GM23338 (cell line): ENCODE results near the gene SYNDIG1L.

Source experiments
- CREB1 ChIP-seq: fragments of 250-450 bp; sonication (Bioruptor Pico); IDR thresholded peaks from 2 replicates; pipeline ENCODE4 v1.5.0; 2020; ENCODE audit warnings: low read depth, mild to moderate bottlenecking, moderate library complexity
- EZH2 ChIP-seq: fragments of 200-600 bp; sonication (generic); IDR thresholded peaks from one replicate; pipeline ENCODE4 v1.8.0; 2017; ENCODE audit warnings: antibody characterized with exemption, mild to moderate bottlenecking, low read depth; ENCODE audit not compliant: unreplicated experiment
- EZH2phosphoT487 ChIP-seq: fragments of 200-600 bp; sonication (generic); IDR thresholded peaks from one replicate; pipeline ENCODE4 v1.8.1; 2018; ENCODE audit warnings: antibody characterized with exemption; ENCODE audit not compliant: unreplicated experiment
- JUNB ChIP-seq: IDR thresholded peaks from one replicate; pipeline ENCODE4 v1.6.1; 2016; ENCODE audit warnings: antibody characterized with exemption; ENCODE audit not compliant: unreplicated experiment
- NANOG ChIP-seq: IDR thresholded peaks from 2 replicates; pipeline ENCODE4 v1.6.1; 2016; ENCODE audit warnings: antibody characterized with exemption, borderline replicate concordance
- POLR2AphosphoS5 ChIP-seq: IDR thresholded peaks from 2 replicates; pipeline ENCODE4 v1.6.1; 2016; ENCODE audit warnings: antibody characterized with exemption, low read depth
- TF ChIP-seq, protein P1 (sequence below): IDR thresholded peaks from one replicate; pipeline ENCODE4 v1.6.1; 2018; ENCODE audit warnings: antibody characterized with exemption; ENCODE audit not compliant: unreplicated experiment
- TF ChIP-seq, protein P2 (sequence below), 2 experiments: fragments of 200-600 bp in 1 of 2; sonication (generic) in 1 of 2; conservative IDR thresholded peaks; 2 replicates each; pipeline versions ENCODE4 v1.5.1 to v1.6.1; 2016 to 2017; ENCODE audit warnings: antibody characterized with exemption in 2 of 2, low read depth in 2 of 2, mild to moderate bottlenecking in 2 of 2, moderate library complexity in 1 of 2
- TF ChIP-seq, protein P3 (sequence below): IDR thresholded peaks from 2 replicates; pipeline ENCODE4 v1.6.1; 2016; ENCODE audit warnings: antibody characterized with exemption
- TF ChIP-seq, protein P4 (sequence below): fragments of 250-450 bp; sonication (Bioruptor Pico); IDR thresholded peaks from 2 replicates; pipeline ENCODE4 v1.5.0; 2020; ENCODE audit warnings: mild to moderate bottlenecking, moderate library complexity

DNA sequence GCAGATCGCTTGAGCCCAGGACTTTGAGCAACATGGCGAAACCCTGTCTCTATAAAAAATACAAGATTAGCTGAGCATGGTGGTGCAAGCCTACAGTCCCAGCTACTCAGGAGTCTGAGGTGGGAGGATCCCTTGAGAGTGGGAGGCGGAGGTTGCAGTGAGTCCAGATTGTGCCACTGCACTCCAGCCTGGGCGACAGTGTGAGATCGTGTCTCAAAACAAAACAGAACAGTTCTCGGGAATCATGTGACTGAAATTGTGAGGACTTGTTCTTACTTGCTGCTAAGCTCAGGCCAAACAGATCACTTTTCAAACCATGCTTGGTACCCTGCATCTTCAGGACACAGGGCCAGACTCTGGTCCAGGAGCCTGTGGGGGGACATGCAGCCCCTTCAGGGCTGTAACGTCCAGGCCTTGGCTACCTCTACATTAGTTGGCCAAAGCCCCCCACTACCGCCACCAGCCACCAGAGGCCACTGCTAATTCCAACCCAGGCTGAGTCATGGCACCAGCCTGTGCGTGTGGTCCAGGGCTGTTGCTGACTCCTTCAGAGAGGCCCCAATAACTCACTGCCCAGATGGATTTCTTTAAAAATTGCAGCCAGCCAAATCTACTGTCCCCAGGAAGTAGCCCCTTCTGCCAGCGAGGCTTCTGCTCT lies 33.4 kb upstream of the SYNDIG1L start:
- TF ChIP-seq, protein P1, sequence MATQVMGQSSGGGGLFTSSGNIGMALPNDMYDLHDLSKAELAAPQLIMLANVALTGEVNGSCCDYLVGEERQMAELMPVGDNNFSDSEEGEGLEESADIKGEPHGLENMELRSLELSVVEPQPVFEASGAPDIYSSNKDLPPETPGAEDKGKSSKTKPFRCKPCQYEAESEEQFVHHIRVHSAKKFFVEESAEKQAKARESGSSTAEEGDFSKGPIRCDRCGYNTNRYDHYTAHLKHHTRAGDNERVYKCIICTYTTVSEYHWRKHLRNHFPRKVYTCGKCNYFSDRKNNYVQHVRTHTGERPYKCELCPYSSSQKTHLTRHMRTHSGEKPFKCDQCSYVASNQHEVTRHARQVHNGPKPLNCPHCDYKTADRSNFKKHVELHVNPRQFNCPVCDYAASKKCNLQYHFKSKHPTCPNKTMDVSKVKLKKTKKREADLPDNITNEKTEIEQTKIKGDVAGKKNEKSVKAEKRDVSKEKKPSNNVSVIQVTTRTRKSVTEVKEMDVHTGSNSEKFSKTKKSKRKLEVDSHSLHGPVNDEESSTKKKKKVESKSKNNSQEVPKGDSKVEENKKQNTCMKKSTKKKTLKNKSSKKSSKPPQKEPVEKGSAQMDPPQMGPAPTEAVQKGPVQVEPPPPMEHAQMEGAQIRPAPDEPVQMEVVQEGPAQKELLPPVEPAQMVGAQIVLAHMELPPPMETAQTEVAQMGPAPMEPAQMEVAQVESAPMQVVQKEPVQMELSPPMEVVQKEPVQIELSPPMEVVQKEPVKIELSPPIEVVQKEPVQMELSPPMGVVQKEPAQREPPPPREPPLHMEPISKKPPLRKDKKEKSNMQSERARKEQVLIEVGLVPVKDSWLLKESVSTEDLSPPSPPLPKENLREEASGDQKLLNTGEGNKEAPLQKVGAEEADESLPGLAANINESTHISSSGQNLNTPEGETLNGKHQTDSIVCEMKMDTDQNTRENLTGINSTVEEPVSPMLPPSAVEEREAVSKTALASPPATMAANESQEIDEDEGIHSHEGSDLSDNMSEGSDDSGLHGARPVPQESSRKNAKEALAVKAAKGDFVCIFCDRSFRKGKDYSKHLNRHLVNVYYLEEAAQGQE = no peak
- TF ChIP-seq CREB1 (no peak), EZH2 (no peak), POLR2AphosphoS5 (no peak), EZH2phosphoT487 (no peak), JUNB (no peak), NANOG (no peak)
- TF ChIP-seq, protein P2, sequence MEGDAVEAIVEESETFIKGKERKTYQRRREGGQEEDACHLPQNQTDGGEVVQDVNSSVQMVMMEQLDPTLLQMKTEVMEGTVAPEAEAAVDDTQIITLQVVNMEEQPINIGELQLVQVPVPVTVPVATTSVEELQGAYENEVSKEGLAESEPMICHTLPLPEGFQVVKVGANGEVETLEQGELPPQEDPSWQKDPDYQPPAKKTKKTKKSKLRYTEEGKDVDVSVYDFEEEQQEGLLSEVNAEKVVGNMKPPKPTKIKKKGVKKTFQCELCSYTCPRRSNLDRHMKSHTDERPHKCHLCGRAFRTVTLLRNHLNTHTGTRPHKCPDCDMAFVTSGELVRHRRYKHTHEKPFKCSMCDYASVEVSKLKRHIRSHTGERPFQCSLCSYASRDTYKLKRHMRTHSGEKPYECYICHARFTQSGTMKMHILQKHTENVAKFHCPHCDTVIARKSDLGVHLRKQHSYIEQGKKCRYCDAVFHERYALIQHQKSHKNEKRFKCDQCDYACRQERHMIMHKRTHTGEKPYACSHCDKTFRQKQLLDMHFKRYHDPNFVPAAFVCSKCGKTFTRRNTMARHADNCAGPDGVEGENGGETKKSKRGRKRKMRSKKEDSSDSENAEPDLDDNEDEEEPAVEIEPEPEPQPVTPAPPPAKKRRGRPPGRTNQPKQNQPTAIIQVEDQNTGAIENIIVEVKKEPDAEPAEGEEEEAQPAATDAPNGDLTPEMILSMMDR (conservative IDR thresholded peaks at IDR 0.05; ENCODE audit: low read depth in 2 of 2) = peak; percentile 66 to 78
- TF ChIP-seq, protein P3, sequence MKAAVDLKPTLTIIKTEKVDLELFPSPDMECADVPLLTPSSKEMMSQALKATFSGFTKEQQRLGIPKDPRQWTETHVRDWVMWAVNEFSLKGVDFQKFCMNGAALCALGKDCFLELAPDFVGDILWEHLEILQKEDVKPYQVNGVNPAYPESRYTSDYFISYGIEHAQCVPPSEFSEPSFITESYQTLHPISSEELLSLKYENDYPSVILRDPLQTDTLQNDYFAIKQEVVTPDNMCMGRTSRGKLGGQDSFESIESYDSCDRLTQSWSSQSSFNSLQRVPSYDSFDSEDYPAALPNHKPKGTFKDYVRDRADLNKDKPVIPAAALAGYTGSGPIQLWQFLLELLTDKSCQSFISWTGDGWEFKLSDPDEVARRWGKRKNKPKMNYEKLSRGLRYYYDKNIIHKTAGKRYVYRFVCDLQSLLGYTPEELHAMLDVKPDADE = no peak
- TF ChIP-seq, protein P4, sequence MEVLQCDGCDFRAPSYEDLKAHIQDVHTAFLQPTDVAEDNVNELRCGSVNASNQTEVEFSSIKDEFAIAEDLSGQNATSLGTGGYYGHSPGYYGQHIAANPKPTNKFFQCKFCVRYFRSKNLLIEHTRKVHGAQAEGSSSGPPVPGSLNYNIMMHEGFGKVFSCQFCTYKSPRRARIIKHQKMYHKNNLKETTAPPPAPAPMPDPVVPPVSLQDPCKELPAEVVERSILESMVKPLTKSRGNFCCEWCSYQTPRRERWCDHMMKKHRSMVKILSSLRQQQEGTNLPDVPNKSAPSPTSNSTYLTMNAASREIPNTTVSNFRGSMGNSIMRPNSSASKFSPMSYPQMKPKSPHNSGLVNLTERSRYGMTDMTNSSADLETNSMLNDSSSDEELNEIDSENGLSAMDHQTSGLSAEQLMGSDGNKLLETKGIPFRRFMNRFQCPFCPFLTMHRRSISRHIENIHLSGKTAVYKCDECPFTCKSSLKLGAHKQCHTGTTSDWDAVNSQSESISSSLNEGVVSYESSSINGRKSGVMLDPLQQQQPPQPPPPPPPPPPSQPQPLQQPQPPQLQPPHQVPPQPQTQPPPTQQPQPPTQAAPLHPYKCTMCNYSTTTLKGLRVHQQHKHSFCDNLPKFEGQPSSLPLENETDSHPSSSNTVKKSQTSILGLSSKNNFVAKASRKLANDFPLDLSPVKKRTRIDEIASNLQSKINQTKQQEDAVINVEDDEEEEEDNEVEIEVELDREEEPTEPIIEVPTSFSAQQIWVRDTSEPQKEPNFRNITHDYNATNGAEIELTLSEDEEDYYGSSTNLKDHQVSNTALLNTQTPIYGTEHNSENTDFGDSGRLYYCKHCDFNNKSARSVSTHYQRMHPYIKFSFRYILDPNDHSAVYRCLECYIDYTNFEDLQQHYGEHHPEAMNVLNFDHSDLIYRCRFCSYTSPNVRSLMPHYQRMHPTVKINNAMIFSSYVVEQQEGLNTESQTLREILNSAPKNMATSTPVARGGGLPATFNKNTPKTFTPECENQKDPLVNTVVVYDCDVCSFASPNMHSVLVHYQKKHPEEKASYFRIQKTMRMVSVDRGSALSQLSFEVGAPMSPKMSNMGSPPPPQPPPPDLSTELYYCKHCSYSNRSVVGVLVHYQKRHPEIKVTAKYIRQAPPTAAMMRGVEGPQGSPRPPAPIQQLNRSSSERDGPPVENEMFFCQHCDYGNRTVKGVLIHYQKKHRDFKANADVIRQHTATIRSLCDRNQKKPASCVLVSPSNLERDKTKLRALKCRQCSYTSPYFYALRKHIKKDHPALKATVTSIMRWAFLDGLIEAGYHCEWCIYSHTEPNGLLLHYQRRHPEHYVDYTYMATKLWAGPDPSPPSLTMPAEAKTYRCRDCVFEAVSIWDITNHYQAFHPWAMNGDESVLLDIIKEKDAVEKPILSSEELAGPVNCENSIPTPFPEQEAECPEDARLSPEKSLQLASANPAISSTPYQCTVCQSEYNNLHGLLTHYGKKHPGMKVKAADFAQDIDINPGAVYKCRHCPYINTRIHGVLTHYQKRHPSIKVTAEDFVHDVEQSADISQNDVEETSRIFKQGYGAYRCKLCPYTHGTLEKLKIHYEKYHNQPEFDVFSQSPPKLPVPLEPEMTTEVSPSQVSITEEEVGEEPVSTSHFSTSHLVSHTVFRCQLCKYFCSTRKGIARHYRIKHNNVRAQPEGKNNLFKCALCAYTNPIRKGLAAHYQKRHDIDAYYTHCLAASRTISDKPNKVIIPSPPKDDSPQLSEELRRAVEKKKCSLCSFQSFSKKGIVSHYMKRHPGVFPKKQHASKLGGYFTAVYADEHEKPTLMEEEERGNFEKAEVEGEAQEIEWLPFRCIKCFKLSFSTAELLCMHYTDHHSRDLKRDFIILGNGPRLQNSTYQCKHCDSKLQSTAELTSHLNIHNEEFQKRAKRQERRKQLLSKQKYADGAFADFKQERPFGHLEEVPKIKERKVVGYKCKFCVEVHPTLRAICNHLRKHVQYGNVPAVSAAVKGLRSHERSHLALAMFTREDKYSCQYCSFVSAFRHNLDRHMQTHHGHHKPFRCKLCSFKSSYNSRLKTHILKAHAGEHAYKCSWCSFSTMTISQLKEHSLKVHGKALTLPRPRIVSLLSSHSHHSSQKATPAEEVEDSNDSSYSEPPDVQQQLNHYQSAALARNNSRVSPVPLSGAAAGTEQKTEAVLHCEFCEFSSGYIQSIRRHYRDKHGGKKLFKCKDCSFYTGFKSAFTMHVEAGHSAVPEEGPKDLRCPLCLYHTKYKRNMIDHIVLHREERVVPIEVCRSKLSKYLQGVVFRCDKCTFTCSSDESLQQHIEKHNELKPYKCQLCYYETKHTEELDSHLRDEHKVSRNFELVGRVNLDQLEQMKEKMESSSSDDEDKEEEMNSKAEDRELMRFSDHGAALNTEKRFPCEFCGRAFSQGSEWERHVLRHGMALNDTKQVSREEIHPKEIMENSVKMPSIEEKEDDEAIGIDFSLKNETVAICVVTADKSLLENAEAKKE (CRISPR knock-in tag) = no peak
